Measurements from ENCODE around the gene DAPK1. TPM values are rescaled to one million over a fixed set of nuclear protein-coding genes. Genes with fewer than 3 reads are reported as not detected.

The DAPK1 gene
- total and polyA plus RNA-seq, 2 donors (not counting 1 experiment from before 2014, with no cell fraction given) = 1.7 to 2.8 TPM

DNA sequence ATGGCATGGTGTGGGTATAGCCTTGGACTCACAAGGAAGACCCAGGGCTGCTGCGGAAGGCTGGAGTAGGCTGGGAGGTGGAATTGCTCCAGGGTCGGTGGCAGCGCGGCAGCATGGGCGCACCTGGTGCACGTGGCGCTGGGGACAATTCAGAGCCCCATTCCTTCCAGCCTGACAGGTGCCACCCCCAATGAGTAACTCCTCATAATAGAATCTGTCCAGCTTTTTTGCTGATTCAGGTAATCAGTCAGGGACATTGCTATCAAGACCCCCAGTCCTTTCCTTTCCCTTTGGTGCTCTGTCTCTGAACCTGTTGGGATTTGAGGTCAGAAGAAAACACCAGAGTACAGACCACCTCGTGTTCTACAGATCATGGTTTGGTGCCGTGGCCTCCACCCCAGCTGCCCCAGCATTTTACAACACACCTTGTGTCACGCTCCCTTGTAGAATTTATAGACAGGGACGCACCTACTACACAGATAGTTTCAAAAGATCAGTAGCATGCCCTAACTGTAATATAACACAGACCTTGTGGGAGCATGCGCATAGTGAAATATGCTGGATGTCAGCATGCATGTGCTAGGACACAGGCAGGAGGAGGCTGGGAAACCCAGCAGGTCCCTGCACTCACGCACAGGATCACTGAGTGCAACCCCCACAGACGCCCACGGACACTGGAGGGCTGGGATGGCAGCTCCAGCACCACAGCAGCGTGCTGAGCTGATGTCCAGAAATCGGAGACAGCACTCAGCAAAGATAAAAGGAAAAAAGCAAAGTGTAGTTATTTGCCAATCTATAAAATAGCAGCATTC is 180.3 kb downstream of the DAPK1 start:
- no peaks in the 10 kb centered on the region for H3K79me2 ChIP-seq (ENCODE audit: control insufficient read depth, insufficient read depth, low read length)
- no peak overlapping the region for H2AFZ ChIP-seq (ENCODE audit: insufficient read depth, low read depth, low read length, poor library complexity, severe bottlenecking)
- POLR2A ChIA-PET = no interaction called here
- H3K4me3 ChIP-seq (ENCODE audit: control extremely low read depth in 1 of 5, extremely low read depth in 1 of 5, insufficient read depth in 1 of 5, low read depth in 2 of 5, low read length in 4 of 5) = no peak overlapping the region
- H3K27ac Mint-ChIP-seq = no peak overlapping the region
- 92% methylated on average over 12 of the region's 17 CpGs for WGBS (ENCODE audit: insufficient coverage)
- no peak overlapping the region for H3K9ac ChIP-seq (ENCODE audit: low read length)
- ATAC-seq (ENCODE audit: low read depth) (no peak), DNase-seq (no peak)
- no peaks in the 10 kb centered on the region for H3K36me3 ChIP-seq (replicated peaks in 1 of 2; ENCODE audit: control extremely low read depth in 1 of 2, control insufficient read depth in 1 of 2, extremely low read depth in 1 of 2, insufficient read depth in 2 of 2, low read length in 1 of 2)
- H4K20me1 ChIP-seq (ENCODE audit: control insufficient read depth, insufficient read depth, low read length, poor library complexity, severe bottlenecking) = no peaks in the 10 kb centered on the region
- H3K4me3 Mint-ChIP-seq = no peak overlapping the region
- H3K4me1 Mint-ChIP-seq = no peaks in the 10 kb centered on the region
- no peak overlapping the region for H3K4me2 ChIP-seq (replicated peaks; ENCODE audit: low read depth, low read length, poor library complexity, severe bottlenecking)
- no peaks in the 10 kb centered on the region for H3K9me3 Mint-ChIP-seq (ENCODE audit: insufficient read depth)
- TF ChIP-seq, protein P1, sequence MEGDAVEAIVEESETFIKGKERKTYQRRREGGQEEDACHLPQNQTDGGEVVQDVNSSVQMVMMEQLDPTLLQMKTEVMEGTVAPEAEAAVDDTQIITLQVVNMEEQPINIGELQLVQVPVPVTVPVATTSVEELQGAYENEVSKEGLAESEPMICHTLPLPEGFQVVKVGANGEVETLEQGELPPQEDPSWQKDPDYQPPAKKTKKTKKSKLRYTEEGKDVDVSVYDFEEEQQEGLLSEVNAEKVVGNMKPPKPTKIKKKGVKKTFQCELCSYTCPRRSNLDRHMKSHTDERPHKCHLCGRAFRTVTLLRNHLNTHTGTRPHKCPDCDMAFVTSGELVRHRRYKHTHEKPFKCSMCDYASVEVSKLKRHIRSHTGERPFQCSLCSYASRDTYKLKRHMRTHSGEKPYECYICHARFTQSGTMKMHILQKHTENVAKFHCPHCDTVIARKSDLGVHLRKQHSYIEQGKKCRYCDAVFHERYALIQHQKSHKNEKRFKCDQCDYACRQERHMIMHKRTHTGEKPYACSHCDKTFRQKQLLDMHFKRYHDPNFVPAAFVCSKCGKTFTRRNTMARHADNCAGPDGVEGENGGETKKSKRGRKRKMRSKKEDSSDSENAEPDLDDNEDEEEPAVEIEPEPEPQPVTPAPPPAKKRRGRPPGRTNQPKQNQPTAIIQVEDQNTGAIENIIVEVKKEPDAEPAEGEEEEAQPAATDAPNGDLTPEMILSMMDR (IDR thresholded peaks at IDR 0.05) = no peak
- no peak for TF ChIP-seq EZH2 (IDR thresholded peaks at IDR 0.05; ENCODE audit: borderline replicate concordance, insufficient read depth, low read depth, low read length, poor library complexity, severe bottlenecking)
- no peaks in the 10 kb centered on the region for H3K4me1 ChIP-seq (ENCODE audit: control insufficient read depth in 2 of 2, insufficient read depth in 2 of 2, low read length in 2 of 2)
- intact Hi-C loops (cut with micrococcal nuclease) = loop anchor here (5.0 kb wide), 1 partner anchor 899 kb away; no protein-coding TSS in a partner anchor
- peaks cover 0 to under 1% (median 0%) of the 10 kb centered on the region in 4 experiments for H3K27me3 ChIP-seq (replicated peaks in 1 of 4; ENCODE audit: control extremely low read depth in 1 of 4, control insufficient read depth in 3 of 4, insufficient read depth in 4 of 4, low read length in 3 of 4)
- peaks cover 4% of the 10 kb centered on the region for H3K27me3 Mint-ChIP-seq
- CTCF ChIA-PET = no interaction called here
- H3K9me3 ChIP-seq (ENCODE audit: control extremely low read depth in 1 of 3, control insufficient read depth in 2 of 3, insufficient read depth in 1 of 3, low read length in 2 of 3) = peaks cover 0 to 3% (median 0%) of the 10 kb centered on the region in 3 donors
- H3K27ac ChIP-seq (ENCODE audit: low read length in 2 of 2) = no peak overlapping the region

DNA sequence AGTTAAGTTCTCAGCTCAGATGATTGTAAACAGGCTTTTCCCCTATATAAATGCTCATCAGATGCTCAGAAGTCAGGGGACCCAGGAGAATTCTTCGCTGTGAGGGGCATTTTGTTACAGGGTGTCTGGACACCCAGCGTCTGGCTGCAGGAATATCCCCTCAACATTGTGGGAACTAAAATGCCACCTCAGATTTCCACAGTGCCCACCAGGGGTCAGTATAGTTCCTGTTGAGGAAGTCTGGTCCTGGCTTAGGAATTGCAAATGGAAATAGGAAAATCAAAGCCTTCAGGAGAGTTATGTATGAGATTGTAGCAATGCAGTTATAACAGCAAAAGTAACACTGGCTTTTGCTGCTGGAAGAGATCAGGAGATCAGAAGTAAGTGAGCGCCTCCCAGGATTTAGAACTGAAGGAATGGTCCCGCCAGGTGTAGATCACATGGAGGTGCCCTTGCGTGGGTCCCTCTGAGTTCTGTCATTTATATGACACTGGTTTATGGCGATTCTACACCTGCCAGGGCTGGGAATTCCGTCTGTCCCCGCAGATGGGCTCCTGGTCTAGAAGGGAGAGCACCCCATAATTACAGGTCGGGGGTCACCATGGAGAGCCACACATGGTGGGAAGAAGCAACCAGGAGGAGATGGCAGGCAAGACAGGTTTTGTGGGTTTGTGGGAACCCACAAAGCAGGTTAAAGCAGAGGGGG is 181.1 kb downstream of the DAPK1 start:
- no peaks in the 10 kb centered on the region for H3K36me3 ChIP-seq (replicated peaks in 1 of 2; ENCODE audit: control extremely low read depth in 1 of 2, control insufficient read depth in 1 of 2, extremely low read depth in 1 of 2, insufficient read depth in 2 of 2, low read length in 1 of 2)
- H2AFZ ChIP-seq (ENCODE audit: insufficient read depth, low read depth, low read length, poor library complexity, severe bottlenecking) = no peak overlapping the region
- no peaks in the 10 kb centered on the region for H3K27me3 ChIP-seq (replicated peaks in 1 of 4; ENCODE audit: control extremely low read depth in 1 of 4, control insufficient read depth in 3 of 4, insufficient read depth in 4 of 4, low read length in 3 of 4)
- no peaks in the 10 kb centered on the region for H3K9me3 ChIP-seq (ENCODE audit: control extremely low read depth in 1 of 3, control insufficient read depth in 2 of 3, insufficient read depth in 1 of 3, low read length in 2 of 3)
- no peak overlapping the region for H3K27ac Mint-ChIP-seq
- no peak for TF ChIP-seq EZH2 (IDR thresholded peaks at IDR 0.05; ENCODE audit: borderline replicate concordance, insufficient read depth, low read depth, low read length, poor library complexity, severe bottlenecking)
- TF ChIP-seq, protein P1 (IDR thresholded peaks at IDR 0.05) = peak; percentile 53
- POLR2A ChIA-PET = no interaction called here
- intact Hi-C loops (cut with micrococcal nuclease) = loop anchor here (5.0 kb wide), 1 partner anchor 898 kb away; no protein-coding TSS in a partner anchor
- H3K4me2 ChIP-seq (replicated peaks; ENCODE audit: low read depth, low read length, poor library complexity, severe bottlenecking) = no peak overlapping the region
- H3K27me3 Mint-ChIP-seq = peaks cover 4% of the 10 kb centered on the region
- no peaks in the 10 kb centered on the region for H3K4me1 ChIP-seq (ENCODE audit: control insufficient read depth in 2 of 2, insufficient read depth in 2 of 2, low read length in 2 of 2)
- no peak for ATAC-seq (ENCODE audit: low read depth)
- WGBS (ENCODE audit: insufficient coverage) = 94% methylated on average over 7 of the region's 9 CpGs
- no peaks in the 10 kb centered on the region for H4K20me1 ChIP-seq (ENCODE audit: control insufficient read depth, insufficient read depth, low read length, poor library complexity, severe bottlenecking)
- no peak overlapping the region for H3K27ac ChIP-seq (ENCODE audit: low read length in 2 of 2)
- no peak overlapping the region for H3K4me3 Mint-ChIP-seq
- no peaks in the 10 kb centered on the region for H3K4me1 Mint-ChIP-seq
- no peaks in the 10 kb centered on the region for H3K79me2 ChIP-seq (ENCODE audit: control insufficient read depth, insufficient read depth, low read length)
- H3K9me3 Mint-ChIP-seq (ENCODE audit: insufficient read depth) = no peaks in the 10 kb centered on the region
- H3K4me3 ChIP-seq (ENCODE audit: control extremely low read depth in 1 of 5, extremely low read depth in 1 of 5, insufficient read depth in 1 of 5, low read depth in 2 of 5, low read length in 4 of 5) = no peak overlapping the region
- DNase-seq = peak; percentile 24
- H3K9ac ChIP-seq (ENCODE audit: low read length) = no peak overlapping the region
- CTCF ChIA-PET = no interaction called here
